Measurements from ENCODE around the gene CDKN1C.
A peak's percentile ranks its signal among the peaks of the same experiment; 100 is the strongest.

Gene CDKN1C

DNA sequence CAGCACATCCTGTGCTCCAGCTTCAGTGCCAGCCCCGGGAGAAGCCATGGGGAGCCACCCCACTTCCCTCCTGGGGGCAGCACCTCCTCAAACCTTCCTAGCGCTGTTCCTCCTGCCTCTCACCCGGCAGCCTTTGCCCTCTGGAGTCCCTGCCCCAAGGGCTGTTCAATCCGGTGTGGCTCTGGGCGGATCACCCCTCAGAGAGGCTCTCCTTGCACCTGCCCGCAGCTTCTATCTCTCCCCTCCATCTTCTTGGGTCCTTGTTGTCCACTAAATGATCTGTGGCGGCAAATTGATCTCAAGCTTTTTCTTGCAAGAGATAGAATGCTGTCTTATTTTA, 18.1 kb upstream of the CDKN1C start:
- Histone ChIP-seq H3K27me3 (ENCODE audit: insufficient read depth, low read length) (no peaks in the 10 kb centered on the region), H3K36me3 (ENCODE audit: insufficient read depth, low read length) (0 out of 2 replicates have a peak, but pooled peaks cover 2% of the 10 kb centered on the region), H3K4me1 (ENCODE audit: control insufficient read depth, insufficient read depth, low read length, unreplicated experiment) (peaks cover 26% of the 10 kb centered on the region), H2AFZ (ENCODE audit: low read length, unreplicated experiment) (no peak overlapping the region), H3K27ac (ENCODE audit: low read depth, low read length) (no peak overlapping the region), H3K79me2 (ENCODE audit: control insufficient read depth, insufficient read depth, low read length, unreplicated experiment) (no peaks in the 10 kb centered on the region), H3K4me3 (ENCODE audit: low read depth, low read length) (peak overlapping the region; percentile 78; the same call in 1 of the 2 replicates)

DNA sequence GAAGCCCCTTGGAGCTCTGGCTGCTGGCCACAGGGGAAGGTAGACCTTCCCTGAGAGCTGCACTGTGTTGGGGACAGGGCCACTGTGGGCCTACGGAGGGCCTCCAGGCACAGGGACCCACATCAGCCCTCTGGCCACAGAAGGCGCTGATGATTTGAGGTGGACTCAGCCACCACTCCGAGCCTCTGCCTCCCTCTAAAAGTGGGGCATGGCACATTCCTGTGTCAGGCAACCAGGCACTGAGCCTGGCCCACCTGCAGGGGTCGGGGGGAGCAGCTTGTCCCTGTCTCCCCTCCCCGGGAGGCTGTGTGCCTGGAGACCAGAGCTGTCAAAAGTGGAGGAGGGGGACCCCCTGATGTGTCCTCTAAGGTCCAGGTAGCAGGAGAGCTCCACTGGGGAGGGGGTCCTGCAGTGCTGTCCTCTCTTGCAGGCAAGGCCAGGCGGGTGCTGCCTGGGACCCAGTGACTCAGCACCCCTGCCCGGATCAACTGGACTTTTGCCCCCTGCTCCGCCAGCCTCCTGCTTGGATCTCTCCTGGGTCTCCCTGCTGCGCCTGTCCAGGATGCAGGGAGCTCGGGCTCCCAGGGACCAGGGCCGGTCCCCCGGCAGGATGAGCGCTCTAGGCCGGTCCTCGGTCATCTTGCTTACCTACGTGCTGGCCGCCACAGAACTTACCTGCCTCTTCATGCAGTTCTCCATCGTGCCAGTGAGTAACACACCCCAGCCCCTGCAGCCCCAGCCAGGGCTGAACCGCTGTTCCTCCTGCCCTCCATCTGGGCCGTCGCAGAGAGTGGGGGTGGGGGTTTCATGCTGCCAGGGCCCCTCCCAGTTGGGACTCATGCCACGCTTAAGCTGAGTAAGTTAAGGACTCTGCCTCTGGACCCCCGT, 17.5 kb upstream of the CDKN1C start:
- peak overlapping the region; percentile 78 for H3K4me3 ChIP-seq (ENCODE audit: low read depth, low read length)
- peaks cover 32% of the 10 kb centered on the region for H3K4me1 ChIP-seq (ENCODE audit: control insufficient read depth, insufficient read depth, low read length, unreplicated experiment)
- H2AFZ ChIP-seq (ENCODE audit: low read length, unreplicated experiment), result no peak overlapping the region
- 0 out of 2 replicates have a peak, but pooled peaks cover 2% of the 10 kb centered on the region for H3K36me3 ChIP-seq (ENCODE audit: insufficient read depth, low read length)
- no peaks in the 10 kb centered on the region for H3K79me2 ChIP-seq (ENCODE audit: control insufficient read depth, insufficient read depth, low read length, unreplicated experiment)
- no peak overlapping the region for H3K27ac ChIP-seq (ENCODE audit: low read depth, low read length)
- no peaks in the 10 kb centered on the region for H3K27me3 ChIP-seq (ENCODE audit: insufficient read depth, low read length)

DNA sequence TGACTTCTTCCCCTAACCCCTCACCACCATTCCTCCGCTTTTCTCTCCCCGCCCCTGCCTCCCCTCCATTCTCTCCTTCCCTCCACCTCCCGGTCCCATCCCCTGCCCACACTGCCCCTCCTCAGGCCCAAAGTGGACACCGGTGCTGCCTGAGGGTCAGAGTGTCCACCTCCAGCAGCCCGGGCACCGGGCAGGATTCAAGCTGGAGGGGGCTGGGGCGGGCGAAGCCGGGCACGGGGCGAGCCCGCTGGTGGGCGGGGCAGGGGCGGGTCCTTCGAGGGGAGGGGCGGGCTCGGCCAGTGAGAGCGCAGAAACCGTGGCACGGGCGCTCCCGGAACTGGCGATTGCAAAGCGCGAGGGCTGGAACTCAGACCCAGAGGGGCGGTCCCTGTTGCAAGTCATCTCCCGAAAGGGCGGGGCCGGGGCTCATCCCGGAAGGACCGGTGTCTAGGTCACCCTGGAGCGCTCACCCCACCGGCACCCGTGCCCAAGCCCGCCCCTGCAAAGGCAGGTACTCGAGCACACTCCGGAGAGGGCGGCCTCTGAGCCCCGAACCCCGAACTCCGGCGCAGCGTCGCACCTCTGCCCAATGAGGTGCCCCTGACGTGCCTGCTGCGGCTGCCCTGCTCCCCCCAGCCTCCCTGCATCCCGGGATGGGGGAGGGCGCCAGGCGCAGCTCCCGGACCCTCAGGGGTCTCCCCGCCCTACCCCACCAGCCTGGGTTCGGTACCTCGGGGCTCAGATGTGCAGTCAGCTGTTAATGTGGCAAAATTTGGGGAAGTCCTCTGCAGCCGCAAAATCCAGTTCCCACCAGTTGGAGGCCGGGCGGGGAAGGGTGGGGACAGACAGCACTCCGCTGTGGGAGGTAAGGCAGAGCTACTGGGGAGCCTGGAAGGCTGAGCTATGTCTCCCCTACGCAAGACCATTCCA, 16.5 kb upstream of the CDKN1C start:
- H2AFZ ChIP-seq (ENCODE audit: low read length, unreplicated experiment), result peak overlapping the region; percentile 0
- H3K27ac ChIP-seq (ENCODE audit: low read depth, low read length), result no peak overlapping the region
- H3K27me3 ChIP-seq (ENCODE audit: insufficient read depth, low read length), result no peaks in the 10 kb centered on the region
- peaks cover 33% of the 10 kb centered on the region for H3K4me1 ChIP-seq (ENCODE audit: control insufficient read depth, insufficient read depth, low read length, unreplicated experiment)
- H3K36me3 ChIP-seq (ENCODE audit: insufficient read depth, low read length), result 0 out of 2 replicates have a peak, but pooled peaks cover 2% of the 10 kb centered on the region
- peak overlapping the region; percentile 78 for H3K4me3 ChIP-seq (ENCODE audit: low read depth, low read length)
- no peaks in the 10 kb centered on the region for H3K79me2 ChIP-seq (ENCODE audit: control insufficient read depth, insufficient read depth, low read length, unreplicated experiment)

DNA sequence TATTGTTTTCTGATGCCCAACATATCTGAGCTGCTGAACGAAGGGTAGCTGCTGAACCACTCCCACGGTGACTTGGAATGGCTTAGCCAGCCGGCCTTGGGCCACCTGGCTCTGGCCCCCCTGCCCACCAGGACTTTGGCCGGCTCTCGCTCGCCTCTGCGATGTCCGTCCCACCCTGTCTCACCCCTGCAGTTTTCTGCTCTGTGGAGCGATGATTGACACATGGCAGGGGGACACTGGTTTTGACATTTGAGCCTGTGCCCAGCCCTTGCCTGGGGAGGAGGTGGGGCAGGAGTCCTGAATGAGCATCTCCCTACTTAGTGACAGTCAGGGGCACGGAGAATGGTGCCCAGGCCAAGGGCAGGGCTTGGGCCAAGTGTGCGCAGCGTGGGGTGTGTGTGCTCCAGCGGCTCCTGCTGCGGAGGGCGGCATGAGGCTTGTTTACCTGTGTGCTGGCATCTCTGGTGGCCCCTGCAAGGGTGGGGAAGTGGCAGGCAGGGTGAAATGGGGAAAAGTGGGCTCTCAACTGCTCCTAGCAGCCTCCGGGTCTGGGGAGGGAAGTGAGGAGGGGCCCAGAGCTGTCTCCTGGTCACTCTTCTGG, 15.7 kb upstream of the CDKN1C start:
- Histone ChIP-seq H3K4me1 (ENCODE audit: control insufficient read depth, insufficient read depth, low read length, unreplicated experiment) (peaks cover 33% of the 10 kb centered on the region), H3K27ac (ENCODE audit: low read depth, low read length) (no peak overlapping the region), H3K27me3 (ENCODE audit: insufficient read depth, low read length) (no peaks in the 10 kb centered on the region), H3K79me2 (ENCODE audit: control insufficient read depth, insufficient read depth, low read length, unreplicated experiment) (no peaks in the 10 kb centered on the region), H2AFZ (ENCODE audit: low read length, unreplicated experiment) (no peak overlapping the region), H3K36me3 (ENCODE audit: insufficient read depth, low read length) (0 out of 2 replicates have a peak, but pooled peaks cover 2% of the 10 kb centered on the region), H3K4me3 (ENCODE audit: low read depth, low read length) (peak overlapping the region; percentile 78)

DNA sequence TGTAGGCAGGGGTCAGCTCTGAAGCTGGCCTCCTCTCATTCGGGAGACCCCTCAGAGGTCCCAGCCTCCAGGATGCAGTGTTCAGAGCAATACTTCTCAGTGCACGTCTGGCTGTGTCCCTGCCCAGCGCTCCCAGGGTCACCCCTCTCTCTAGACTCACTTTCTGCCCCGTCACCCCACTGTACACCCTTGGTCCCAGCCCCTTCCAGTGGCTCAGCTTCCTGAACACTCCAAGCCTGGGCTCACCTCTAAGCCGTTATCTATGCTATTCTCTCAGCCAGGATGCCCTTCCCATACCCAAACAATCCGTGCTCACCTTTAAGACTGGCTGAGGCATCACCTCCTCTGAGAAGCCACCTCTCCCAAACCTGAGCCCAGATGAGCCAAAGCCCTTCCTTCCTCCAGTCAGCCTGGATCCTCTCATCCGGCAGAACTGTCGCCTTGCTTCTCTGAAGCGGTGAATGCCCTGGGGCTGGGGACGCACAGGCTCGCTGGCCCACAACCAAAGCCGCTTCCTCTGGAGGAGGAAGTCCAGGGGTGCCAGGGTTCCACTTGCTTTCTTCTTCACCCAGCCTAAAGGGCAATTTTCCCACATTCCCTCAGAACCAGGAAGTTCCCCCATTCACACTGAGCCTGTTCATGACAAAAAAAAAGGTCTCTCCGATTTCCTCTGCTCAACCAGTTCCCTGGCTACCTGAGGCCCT, 13.7 kb upstream of the CDKN1C start:
- H3K79me2 ChIP-seq (ENCODE audit: control insufficient read depth, insufficient read depth, low read length, unreplicated experiment), result no peaks in the 10 kb centered on the region
- H2AFZ ChIP-seq (ENCODE audit: low read length, unreplicated experiment), result no peak overlapping the region
- H3K4me3 ChIP-seq (ENCODE audit: low read depth, low read length), result no peak overlapping the region
- H3K27me3 ChIP-seq (ENCODE audit: insufficient read depth, low read length), result no peaks in the 10 kb centered on the region
- peaks cover 33% of the 10 kb centered on the region for H3K4me1 ChIP-seq (ENCODE audit: control insufficient read depth, insufficient read depth, low read length, unreplicated experiment)
- no peaks in the 10 kb centered on the region for H3K36me3 ChIP-seq (ENCODE audit: insufficient read depth, low read length)
- peak overlapping the region; percentile 20; the same call in 1 of the 2 replicates for H3K27ac ChIP-seq (ENCODE audit: low read depth, low read length)

DNA sequence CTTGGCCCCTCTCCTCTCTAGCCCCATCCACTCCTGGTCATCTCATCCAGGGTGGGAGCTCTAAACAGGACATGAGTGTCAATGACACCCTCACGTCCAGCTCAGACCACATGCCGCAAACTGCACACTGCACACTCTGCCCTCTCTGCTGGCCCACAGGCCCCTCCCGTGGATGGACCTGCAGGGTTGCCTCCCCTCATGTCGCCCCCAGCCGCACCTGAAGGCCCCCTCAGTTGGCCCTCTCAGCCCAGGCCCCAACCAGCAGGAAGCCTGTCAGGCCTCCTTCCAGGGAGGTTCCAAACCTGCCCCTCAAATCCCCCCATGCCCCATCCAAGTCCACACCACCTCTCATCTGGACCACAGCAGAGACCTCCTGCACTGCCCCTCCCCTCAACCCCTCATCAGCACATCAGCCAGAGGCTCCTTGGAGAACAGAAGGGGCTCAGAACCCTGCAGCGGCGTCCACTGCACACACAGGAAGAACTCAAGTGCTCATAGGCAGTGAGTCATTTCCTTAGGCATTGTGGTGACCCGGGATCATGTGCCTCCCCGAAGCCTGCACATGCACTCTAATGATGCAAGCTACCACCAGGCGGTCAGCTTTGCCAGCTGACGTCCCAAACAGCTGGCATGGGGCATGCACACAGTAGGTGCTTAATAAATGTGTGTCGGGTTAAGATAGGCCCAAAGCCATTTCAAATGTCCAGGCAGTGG, 12.9 kb upstream of the CDKN1C start:
- H3K27ac ChIP-seq (ENCODE audit: low read depth, low read length), result peak overlapping the region; percentile 20; the same call in 1 of the 2 replicates
- peaks cover 29% of the 10 kb centered on the region for H3K4me1 ChIP-seq (ENCODE audit: control insufficient read depth, insufficient read depth, low read length, unreplicated experiment)
- H3K36me3 ChIP-seq (ENCODE audit: insufficient read depth, low read length), result no peaks in the 10 kb centered on the region
- no peaks in the 10 kb centered on the region for H3K27me3 ChIP-seq (ENCODE audit: insufficient read depth, low read length)
- H2AFZ ChIP-seq (ENCODE audit: low read length, unreplicated experiment), result no peak overlapping the region
- peak overlapping the region; percentile 40 for H3K4me3 ChIP-seq (ENCODE audit: low read depth, low read length)
- H3K79me2 ChIP-seq (ENCODE audit: control insufficient read depth, insufficient read depth, low read length, unreplicated experiment), result no peaks in the 10 kb centered on the region

DNA sequence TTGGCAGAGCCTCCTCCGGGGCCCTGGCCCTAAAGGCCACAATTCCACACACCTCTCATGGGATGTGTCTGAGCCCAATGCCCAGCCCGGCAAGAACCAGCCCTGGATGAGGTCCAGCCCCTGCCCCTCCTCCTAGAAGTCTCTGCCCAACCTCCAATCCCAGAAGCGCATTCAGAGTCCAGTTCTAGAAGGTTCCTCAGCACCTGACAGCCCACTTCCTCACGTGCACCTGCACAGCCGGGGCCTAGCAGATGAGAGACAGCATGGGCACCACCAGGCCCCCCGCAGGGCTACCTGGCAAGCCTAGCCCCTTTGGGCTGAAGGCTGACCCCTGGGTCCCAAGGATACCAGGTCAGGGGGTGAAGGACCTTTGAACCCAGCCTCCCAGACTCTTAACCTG, 11.5 kb upstream of the CDKN1C start:
- Histone ChIP-seq H3K4me1 (ENCODE audit: control insufficient read depth, insufficient read depth, low read length, unreplicated experiment) (peaks cover 20% of the 10 kb centered on the region), H3K79me2 (ENCODE audit: control insufficient read depth, insufficient read depth, low read length, unreplicated experiment) (no peaks in the 10 kb centered on the region)

DNA sequence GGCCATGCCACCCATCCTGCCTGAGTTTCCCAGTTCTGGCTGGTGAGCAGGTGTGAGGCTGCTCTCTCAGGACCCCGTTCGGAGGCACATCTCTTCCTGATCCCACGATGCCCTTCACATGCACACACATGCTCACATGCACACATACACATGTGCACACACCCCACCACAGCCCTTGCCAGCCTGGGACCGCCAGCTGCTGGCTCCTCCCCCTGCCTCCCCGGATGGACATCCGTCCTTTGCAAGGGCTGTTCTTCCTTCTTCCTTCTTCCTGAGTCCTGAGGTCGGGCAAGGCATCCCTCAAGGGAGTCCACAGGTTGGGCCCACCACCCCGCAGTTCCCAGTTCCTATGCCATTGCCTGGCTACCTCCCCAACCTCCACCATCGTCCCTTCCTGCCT, 10.5 kb upstream of the CDKN1C start:
- no peaks in the 10 kb centered on the region for H3K79me2 ChIP-seq (ENCODE audit: control insufficient read depth, insufficient read depth, low read length, unreplicated experiment)
- peaks cover 26% of the 10 kb centered on the region for H3K4me1 ChIP-seq (ENCODE audit: control insufficient read depth, insufficient read depth, low read length, unreplicated experiment)

More for the DNA sequence above, 11.5 kb upstream of the CDKN1C start:
- H2AFZ ChIP-seq (ENCODE audit: low read length, unreplicated experiment), result no peak overlapping the region
- H3K4me3 ChIP-seq (ENCODE audit: low read depth, low read length), result no peak overlapping the region
- no peaks in the 10 kb centered on the region for H3K27me3 ChIP-seq (ENCODE audit: insufficient read depth, low read length)
- no peak overlapping the region for H3K27ac ChIP-seq (ENCODE audit: low read depth, low read length)
- no peaks in the 10 kb centered on the region for H3K36me3 ChIP-seq (ENCODE audit: insufficient read depth, low read length)

DNA sequence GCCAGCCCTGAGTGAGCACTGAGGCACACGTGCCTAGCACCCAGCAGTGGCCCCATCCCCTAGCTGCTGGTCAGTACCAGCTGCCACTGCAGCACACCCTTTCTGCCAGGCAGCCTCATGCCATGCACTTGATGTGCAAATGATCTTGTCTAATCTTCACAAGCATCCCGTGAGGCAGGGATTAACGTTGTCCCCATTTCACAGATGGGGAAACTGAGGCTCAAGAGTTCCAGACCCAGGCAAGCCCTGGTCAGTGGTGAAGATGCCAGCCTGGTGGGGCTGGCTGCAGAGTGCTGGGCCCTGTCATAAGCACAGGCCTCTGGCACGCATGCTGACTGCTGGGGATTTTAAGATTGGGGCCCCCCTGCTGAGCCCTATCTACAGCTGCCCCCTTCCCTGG, 8.4 kb upstream of the CDKN1C start:
- Histone ChIP-seq H3K79me2 (ENCODE audit: control insufficient read depth, insufficient read depth, low read length, unreplicated experiment) (no peaks in the 10 kb centered on the region), H3K27me3 (ENCODE audit: insufficient read depth, low read length) (no peaks in the 10 kb centered on the region), H3K36me3 (ENCODE audit: insufficient read depth, low read length) (no peaks in the 10 kb centered on the region), H2AFZ (ENCODE audit: low read length, unreplicated experiment) (no peak overlapping the region), H3K4me1 (ENCODE audit: control insufficient read depth, insufficient read depth, low read length, unreplicated experiment) (peaks cover 16% of the 10 kb centered on the region), H3K27ac (ENCODE audit: low read depth, low read length) (no peak overlapping the region), H3K4me3 (ENCODE audit: low read depth, low read length) (no peak overlapping the region)

More for the DNA sequence above, 10.5 kb upstream of the CDKN1C start:
- no peaks in the 10 kb centered on the region for H3K36me3 ChIP-seq (ENCODE audit: insufficient read depth, low read length)
- no peak overlapping the region for H2AFZ ChIP-seq (ENCODE audit: low read length, unreplicated experiment)
- H3K27ac ChIP-seq (ENCODE audit: low read depth, low read length), result no peak overlapping the region
- no peak overlapping the region for H3K4me3 ChIP-seq (ENCODE audit: low read depth, low read length)
- no peaks in the 10 kb centered on the region for H3K27me3 ChIP-seq (ENCODE audit: insufficient read depth, low read length)
